Endothelial cell of umbilical vein (primary cell): ENCODE measurements around the gene MAGED1. TPM values are rescaled to one million over a fixed set of nuclear protein-coding genes. Genes with fewer than 3 reads are reported as not detected.

ENCODE experiments used
- BruUV-seq: library from RNA; stranded (reverse); fragments of 400-500 nt; replicated peaks from 2 replicates; lab custom pipeline; 2021; lab: Mats Ljungman, UMichigan
- CTCF ChIA-PET: fragments of 300-600, 350-600 bp; sonication (Branson Sonifier 250); formaldehyde crosslinking; loops from one replicate; lab custom pipeline; 2021; ENCODE audit warnings: antibody characterized with exemption, inconsistent platforms; lab: Charles Lee
- POLR2A ChIA-PET: fragments of 300-600, 350-600 bp; sonication (Branson Sonifier 250); formaldehyde crosslinking; loops from one replicate; lab custom pipeline; 2021; ENCODE audit warnings: antibody characterized with exemption, inconsistent platforms; lab: Charles Lee
- DNase-seq: peaks from one replicate; pipeline ENCODE4 v3.0.0-alpha.2; 2011; ENCODE audit warnings: low read depth, low spot score
- FAIRE-seq: peaks from 2 replicates; lab custom pipeline; 2011; peaks lifted over from hg19 to GRCh38; lab: Jason Lieb, UNC
- H2AFZ ChIP-seq: 2 replicates; pipeline ENCODE4 v1.6.0; 2012; ENCODE audit warnings: low read depth, low read length, control low read depth, inconsistent platforms
- H3K27ac ChIP-seq: 2 replicates; pipeline ENCODE4 v1.5.1; 2011; ENCODE audit warnings: low read depth, mild to moderate bottlenecking, control low read depth, low read length, moderate library complexity; ENCODE audit not compliant: insufficient read depth
- H3K27me3 ChIP-seq, 2 experiments: 2 replicates each; pipeline versions ENCODE4 v1.6.0 to v1.6.1; 2011; ENCODE audit warnings: low read length in 2 of 2, mixed read lengths in 1 of 2; ENCODE audit not compliant: control insufficient read depth in 2 of 2, insufficient read depth in 2 of 2
- H3K36me3 ChIP-seq, 2 experiments: 2 replicates in 1 of 2; 3 replicates in 1 of 2; pipeline ENCODE4 v1.5.1; 2011; ENCODE audit warnings: low read length in 2 of 2, mild to moderate bottlenecking in 1 of 2, moderate library complexity in 1 of 2; ENCODE audit not compliant: control insufficient read depth in 2 of 2, insufficient read depth in 2 of 2; ENCODE audit errors: extremely low read depth in 1 of 2
- H3K4me1 ChIP-seq: 3 replicates; pipeline ENCODE4 v1.5.1; 2011; ENCODE audit warnings: mild to moderate bottlenecking, low read length; ENCODE audit not compliant: control insufficient read depth, insufficient read depth; ENCODE audit errors: extremely low read depth
- H3K4me2 ChIP-seq: 2 replicates; pipeline ENCODE4 v1.6.1; 2011; ENCODE audit warnings: low read length, control low read depth, mixed read lengths; ENCODE audit not compliant: insufficient read depth
- H3K4me3 ChIP-seq, 3 experiments: fragments of 200-600 bp in 1 of 3; sonication (generic), shearing (Covaris generic) in 1 of 3; replicated peaks in 1 of 3; 2 replicates each; pipeline ENCODE4 v1.5.1; 2011 to 2016; ENCODE audit warnings: control low read depth in 3 of 3, low read length in 3 of 3, mild to moderate bottlenecking in 2 of 3, inconsistent platforms in 1 of 3, low read depth in 1 of 3, moderate library complexity in 1 of 3; ENCODE audit not compliant: insufficient read depth in 1 of 3
- H3K79me2 ChIP-seq: 2 replicates; pipeline ENCODE4 v1.6.0; 2012; ENCODE audit warnings: low read length, inconsistent platforms; ENCODE audit not compliant: control insufficient read depth, insufficient read depth
- H3K9ac ChIP-seq: replicated peaks from 2 replicates; pipeline ENCODE3; 2011; ENCODE audit warnings: low read length, control low read depth; ENCODE audit not compliant: insufficient read depth; ENCODE audit errors: extremely low read depth
- H3K9me1 ChIP-seq: replicated peaks from 3 replicates; pipeline ENCODE4 v1.6.0; 2011; ENCODE audit warnings: mild to moderate bottlenecking, low read length; ENCODE audit not compliant: control insufficient read depth, insufficient read depth; ENCODE audit errors: extremely low read depth
- H3K9me3 ChIP-seq: replicated peaks from 2 replicates; pipeline ENCODE4 v1.5.1; 2012; ENCODE audit warnings: low read length, inconsistent platforms; ENCODE audit not compliant: control insufficient read depth, insufficient read depth
- H4K20me1 ChIP-seq: replicated peaks from 2 replicates; pipeline ENCODE3; 2011; ENCODE audit warnings: mild to moderate bottlenecking, low read length; ENCODE audit not compliant: control insufficient read depth, insufficient read depth; ENCODE audit errors: extremely low read depth
- EZH2 ChIP-seq: IDR thresholded peaks from 2 replicates; pipeline ENCODE4 v1.6.1; 2012; ENCODE audit warnings: borderline replicate concordance, low read depth, mild to moderate bottlenecking, moderate library complexity, low read length, inconsistent platforms; ENCODE audit not compliant: severe bottlenecking
- FOS ChIP-seq: IDR thresholded peaks from 2 replicates; pipeline ENCODE4 v1.6.1; 2011; ENCODE audit warnings: mild to moderate bottlenecking, low read length, moderate library complexity, borderline replicate concordance; ENCODE audit not compliant: insufficient read depth
- GATA2 ChIP-seq: IDR thresholded peaks from 2 replicates; pipeline ENCODE4 v1.7.0; 2011; ENCODE audit warnings: low read depth, mild to moderate bottlenecking, moderate library complexity, mixed read lengths, low read length; ENCODE audit not compliant: insufficient read length, insufficient read depth
- JUN ChIP-seq: IDR thresholded peaks from 2 replicates; pipeline ENCODE4 v1.6.1; 2011; ENCODE audit warnings: borderline replicate concordance, low read depth; ENCODE audit not compliant: insufficient read length, insufficient read depth
- MYC ChIP-seq: IDR thresholded peaks from one replicate; pipeline ENCODE4 v1.6.1; 2011; ENCODE audit warnings: mild to moderate bottlenecking, low read depth, low read length
- POLR2A ChIP-seq: IDR thresholded peaks from 2 replicates; pipeline ENCODE4 v1.6.1; 2012; ENCODE audit warnings: low read depth, mild to moderate bottlenecking, control low read depth, low read length
- POLR2AphosphoS5 ChIP-seq: IDR thresholded peaks from 2 replicates; pipeline ENCODE4 v1.6.1; 2012; ENCODE audit warnings: low read depth, mild to moderate bottlenecking, control low read depth, low read length, moderate library complexity; ENCODE audit not compliant: insufficient read depth
- dilution Hi-C: fragments of 300-500 bp; cut with MboI; formaldehyde crosslinking; loops from one replicate; pipeline ENCODE4 v1.15.0; 2019; ENCODE audit warnings: low sequenced_read_pairs; ENCODE audit not compliant: extremely low pct_ligation_motif_present
- intact Hi-C: fragments of 100-400 bp; cut with micrococcal nuclease; formaldehyde crosslinking; loops from one replicate; pipeline ENCODE4 v1.10.0; 2022
- polyA plus RNA-seq, 4 experiments: library from polyadenylated mRNA; depleted of rRNA in 3 of 4; stranded (reverse) in 3 of 4; unstranded in 1 of 4; fragments of >200 nt; gene quantifications; 2 replicates each; pipeline versions ENCODE4 v1.2.1 to v1.2.3, GENCODE V29; 2011 to 2012; ENCODE audit warnings: missing spikeins in 1 of 4
- total RNA-seq: library from RNA; stranded (reverse); gene quantifications from 2 replicates; pipeline ENCODE4 v1.2.3, GENCODE V29; 2021
- TF ChIP-seq, protein P1 (sequence below): IDR thresholded peaks from 2 replicates; pipeline ENCODE4 v1.6.1; 2011; ENCODE audit not compliant: insufficient read depth, insufficient read length
- TF ChIP-seq, protein P2 (sequence below), 2 donors: IDR thresholded peaks; 1 replicate in 1 of 2; 2 replicates in 1 of 2; pipeline ENCODE4 v1.5.1; 2011; ENCODE audit warnings: low read length in 2 of 2, mild to moderate bottlenecking in 2 of 2, moderate library complexity in 2 of 2, control low read depth in 1 of 2, inconsistent platforms in 1 of 2, low read depth in 1 of 2; ENCODE audit not compliant: insufficient read depth in 1 of 2; ENCODE audit errors: extremely low read depth in 1 of 2

MAGED1 gene
- total and polyA plus RNA-seq, 2 donors (not counting 3 experiments of a cell fraction or from before 2014, with no cell fraction given), result 192 to 198 TPM

DNA sequence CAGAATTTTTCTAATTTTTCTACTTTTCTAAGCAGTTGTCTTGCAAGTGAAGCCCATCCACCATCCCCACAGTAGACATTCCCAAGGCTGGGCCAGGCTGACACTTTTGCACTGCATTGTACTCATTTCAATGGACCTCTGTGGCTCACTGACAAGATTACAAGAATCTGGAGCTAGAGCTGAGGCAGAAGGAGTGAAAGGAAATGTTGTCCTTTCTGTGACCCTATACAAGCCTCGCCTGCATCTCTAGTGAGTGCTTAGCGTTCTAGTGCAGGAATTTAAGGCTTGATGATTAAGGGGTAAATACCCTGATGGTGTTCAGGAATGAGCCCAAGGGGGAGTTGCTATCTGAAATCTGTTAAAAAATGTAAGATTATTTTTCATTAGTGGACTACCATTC lies 6.3 kb downstream of the MAGED1 start:
- Histone ChIP-seq H3K27ac (no peak overlapping the region), H3K9me1 (no peaks in the 10 kb centered on the region), H2AFZ (no peak overlapping the region), H3K4me1 (peaks cover 10% of the 10 kb centered on the region), H3K9me3 (no peaks in the 10 kb centered on the region), H3K36me3 (peaks cover 14 to 26% of the 10 kb centered on the region in 2 experiments), H3K4me2 (no peak overlapping the region), H3K9ac (no peak overlapping the region), H3K79me2 (peaks cover 17% of the 10 kb centered on the region), H4K20me1 (no peaks in the 10 kb centered on the region), H3K4me3 (no peak overlapping the region), H3K27me3 (no peaks in the 10 kb centered on the region)
- FAIRE-seq (no peak), DNase-seq (no peak)
- dilution Hi-C loops, result no loop called here
- POLR2A ChIA-PET, result no interaction called here
- no peak for TF ChIP-seq JUN
- no peak for TF ChIP-seq POLR2AphosphoS5
- TF ChIP-seq FOS, result no peak
- TF ChIP-seq, protein P1, sequence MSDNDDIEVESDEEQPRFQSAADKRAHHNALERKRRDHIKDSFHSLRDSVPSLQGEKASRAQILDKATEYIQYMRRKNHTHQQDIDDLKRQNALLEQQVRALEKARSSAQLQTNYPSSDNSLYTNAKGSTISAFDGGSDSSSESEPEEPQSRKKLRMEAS, result no peak
- no peak for TF ChIP-seq POLR2A
- no peak for TF ChIP-seq MYC
- no peak for TF ChIP-seq GATA2
- no peak for TF ChIP-seq EZH2
- TF ChIP-seq, protein P2, sequence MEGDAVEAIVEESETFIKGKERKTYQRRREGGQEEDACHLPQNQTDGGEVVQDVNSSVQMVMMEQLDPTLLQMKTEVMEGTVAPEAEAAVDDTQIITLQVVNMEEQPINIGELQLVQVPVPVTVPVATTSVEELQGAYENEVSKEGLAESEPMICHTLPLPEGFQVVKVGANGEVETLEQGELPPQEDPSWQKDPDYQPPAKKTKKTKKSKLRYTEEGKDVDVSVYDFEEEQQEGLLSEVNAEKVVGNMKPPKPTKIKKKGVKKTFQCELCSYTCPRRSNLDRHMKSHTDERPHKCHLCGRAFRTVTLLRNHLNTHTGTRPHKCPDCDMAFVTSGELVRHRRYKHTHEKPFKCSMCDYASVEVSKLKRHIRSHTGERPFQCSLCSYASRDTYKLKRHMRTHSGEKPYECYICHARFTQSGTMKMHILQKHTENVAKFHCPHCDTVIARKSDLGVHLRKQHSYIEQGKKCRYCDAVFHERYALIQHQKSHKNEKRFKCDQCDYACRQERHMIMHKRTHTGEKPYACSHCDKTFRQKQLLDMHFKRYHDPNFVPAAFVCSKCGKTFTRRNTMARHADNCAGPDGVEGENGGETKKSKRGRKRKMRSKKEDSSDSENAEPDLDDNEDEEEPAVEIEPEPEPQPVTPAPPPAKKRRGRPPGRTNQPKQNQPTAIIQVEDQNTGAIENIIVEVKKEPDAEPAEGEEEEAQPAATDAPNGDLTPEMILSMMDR (IDR thresholded peaks at IDR 0.05; ENCODE audit: extremely low read depth in 1 of 2, insufficient read depth in 1 of 2, low read depth in 1 of 2, low read length in 2 of 2), result no peak
- CTCF ChIA-PET, result no interaction called here
- intact Hi-C loops, result no loop called here
- BruUV-seq, result no TSS peak
